ENCODE results near the gene TIGD3. TPM values are rescaled to one million over a fixed set of nuclear protein-coding genes. Genes with fewer than 3 reads are reported as not detected.

Gene TIGD3
- total RNA-seq, 1 experiment from 2014 or later: 1.7 TPM

DNA sequence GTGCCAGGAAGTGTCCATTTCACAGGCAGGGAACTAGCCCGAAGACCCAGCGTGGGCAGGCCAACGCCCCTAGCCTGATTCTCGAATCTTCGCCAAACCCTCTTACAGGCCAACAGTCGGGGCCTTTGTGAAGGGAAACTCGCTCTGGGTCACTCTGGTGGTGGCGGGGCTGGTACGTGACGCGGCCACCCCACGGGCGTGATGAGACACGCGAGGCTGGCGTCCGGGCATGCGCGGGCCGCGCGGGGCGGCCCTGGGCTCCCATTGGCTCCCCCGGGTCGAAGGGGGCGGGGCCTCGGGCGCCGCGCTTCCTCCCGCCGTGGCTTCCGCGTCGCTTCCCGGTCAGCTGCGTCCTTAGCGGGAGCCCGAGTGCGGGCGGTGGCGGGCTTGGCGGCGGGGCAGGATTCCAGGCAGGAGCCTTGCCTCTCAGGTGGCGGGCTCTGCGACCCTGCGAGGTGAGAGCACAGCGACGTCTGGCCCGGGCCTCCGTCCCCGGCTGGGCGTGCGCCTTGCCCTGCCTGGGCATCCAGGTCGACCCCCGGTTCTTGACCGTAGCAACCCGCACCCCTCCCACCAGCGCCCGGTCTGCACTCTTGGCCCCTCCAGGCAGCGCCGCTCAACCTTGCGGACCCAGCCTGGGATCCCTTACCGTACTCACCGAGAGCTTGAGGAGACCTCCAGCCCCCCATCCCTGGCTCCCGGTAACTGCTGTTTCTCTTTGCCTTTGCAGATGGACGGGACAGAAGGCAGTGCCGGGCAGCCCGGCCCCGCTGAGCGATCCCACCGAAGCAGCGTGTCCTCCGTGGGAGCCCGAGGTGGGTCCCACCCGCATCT, 32.0 kb downstream of the TIGD3 start, which contains the start of gene FRMD8:
Gene FRMD8, plus strand, starts transcription at position 331 of the 834 bp plus-strand sequence. Its CDS starts 400 bp downstream, at position 731.
- Histone ChIP-seq H3K4me2 (peak within 1 kb of the TSS; percentile 100), H3K4me1 (replicated peaks; ENCODE audit: insufficient read depth) (peaks cover 52% of the 10 kb centered on the region), H3K4me3 (peak within 1 kb of the TSS; percentile 74), H2AFZ (peak within 1 kb of the TSS; percentile 83), H3K27me3 (ENCODE audit: insufficient read depth, low read depth) (no peaks in the 10 kb centered on the region), H3F3A (ENCODE audit: insufficient read depth, low read depth) (peaks cover 37% of the 10 kb centered on the region), H3K9me3 (ENCODE audit: insufficient read depth, low read depth) (no peaks in the 10 kb centered on the region), H3K36me3 (ENCODE audit: low read depth) (no peaks in the 10 kb centered on the region), H3K9me2 (ENCODE audit: insufficient read depth) (no peaks in the 10 kb centered on the region), H4K20me1 (ENCODE audit: insufficient read depth) (no peaks in the 10 kb centered on the region), H3K79me2 (ENCODE audit: low read depth) (peaks cover 12% of the 10 kb centered on the region; the same call in 1 of the 2 replicates), H3K27ac (peak within 1 kb of the TSS; percentile 93)
- intact Hi-C loops (cut with micrococcal nuclease; ENCODE audit: unreplicated experiment): no loop called here
- TSS peak; percentile 20 for BruUV-seq (replicated peaks)
- ChIA-PET POLR2A (ENCODE audit: unreplicated experiment) (interaction anchor here (0.7 kb wide), 1 partner anchor 85 kb away, joined by 3 read pairs; no protein-coding TSS in a partner anchor), CTCF (interaction anchor here (0.6 to 1.0 kb wide), 2 partner anchors 30 to 186 kb away, joined by 3 to 4 read pairs; no protein-coding TSS in a partner anchor)
- no peak for TF ChIP-seq EZH2 (IDR thresholded peaks at IDR 0.05; ENCODE audit: low read depth)
- TF ChIP-seq, protein P1, sequence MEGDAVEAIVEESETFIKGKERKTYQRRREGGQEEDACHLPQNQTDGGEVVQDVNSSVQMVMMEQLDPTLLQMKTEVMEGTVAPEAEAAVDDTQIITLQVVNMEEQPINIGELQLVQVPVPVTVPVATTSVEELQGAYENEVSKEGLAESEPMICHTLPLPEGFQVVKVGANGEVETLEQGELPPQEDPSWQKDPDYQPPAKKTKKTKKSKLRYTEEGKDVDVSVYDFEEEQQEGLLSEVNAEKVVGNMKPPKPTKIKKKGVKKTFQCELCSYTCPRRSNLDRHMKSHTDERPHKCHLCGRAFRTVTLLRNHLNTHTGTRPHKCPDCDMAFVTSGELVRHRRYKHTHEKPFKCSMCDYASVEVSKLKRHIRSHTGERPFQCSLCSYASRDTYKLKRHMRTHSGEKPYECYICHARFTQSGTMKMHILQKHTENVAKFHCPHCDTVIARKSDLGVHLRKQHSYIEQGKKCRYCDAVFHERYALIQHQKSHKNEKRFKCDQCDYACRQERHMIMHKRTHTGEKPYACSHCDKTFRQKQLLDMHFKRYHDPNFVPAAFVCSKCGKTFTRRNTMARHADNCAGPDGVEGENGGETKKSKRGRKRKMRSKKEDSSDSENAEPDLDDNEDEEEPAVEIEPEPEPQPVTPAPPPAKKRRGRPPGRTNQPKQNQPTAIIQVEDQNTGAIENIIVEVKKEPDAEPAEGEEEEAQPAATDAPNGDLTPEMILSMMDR (conservative IDR thresholded peaks at IDR 0.05): no peak
- DNase-seq: peak; percentile 66 to 90

DNA sequence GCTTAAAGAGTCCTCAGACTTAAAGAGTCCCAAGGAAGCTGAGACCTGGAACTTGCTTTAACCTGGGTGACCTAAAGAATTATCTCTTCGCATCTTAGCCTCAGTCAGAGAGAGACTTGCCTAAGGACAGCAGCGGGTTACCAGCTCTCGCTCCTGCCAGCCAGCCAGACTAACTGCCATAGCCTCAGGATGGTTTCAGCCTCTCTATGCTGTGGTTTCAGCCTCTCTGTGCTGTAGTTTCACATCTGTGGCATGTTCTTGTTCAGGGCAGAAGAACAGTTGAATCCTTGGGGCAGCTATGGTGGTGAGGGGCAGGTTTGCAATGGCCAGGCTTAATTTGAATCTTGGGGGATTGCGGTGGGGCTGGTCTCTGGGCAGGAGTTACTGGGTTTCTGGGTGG, 34.2 kb downstream of the TIGD3 start:
- H3K9me2 ChIP-seq (ENCODE audit: insufficient read depth): no peaks in the 10 kb centered on the region
- no peaks in the 10 kb centered on the region for H3K9me3 ChIP-seq (ENCODE audit: insufficient read depth, low read depth)
- H4K20me1 ChIP-seq (ENCODE audit: insufficient read depth): no peaks in the 10 kb centered on the region
- H3K4me2 ChIP-seq: 0 out of 2 replicates have a peak overlapping the region, but pooled peaks have one; percentile 100
- peaks cover 17% of the 10 kb centered on the region for H3F3A ChIP-seq (ENCODE audit: insufficient read depth, low read depth)
- no TSS peak for BruUV-seq (replicated peaks)
- CTCF ChIA-PET: no interaction called here
- no peaks in the 10 kb centered on the region for H3K27me3 ChIP-seq (ENCODE audit: insufficient read depth, low read depth)
- no peaks in the 10 kb centered on the region for H3K36me3 ChIP-seq (ENCODE audit: low read depth)
- no peak for DNase-seq
- POLR2A ChIA-PET (ENCODE audit: unreplicated experiment): no interaction called here
- no peak overlapping the region for H3K4me3 ChIP-seq
- H3K27ac ChIP-seq: no peak overlapping the region
- TF ChIP-seq, protein P1 (conservative IDR thresholded peaks at IDR 0.05): no peak
- TF ChIP-seq EZH2 (IDR thresholded peaks at IDR 0.05; ENCODE audit: low read depth): no peak
- H3K4me1 ChIP-seq (replicated peaks; ENCODE audit: insufficient read depth): peaks cover 37% of the 10 kb centered on the region
- no peak overlapping the region for H2AFZ ChIP-seq
- intact Hi-C loops (cut with micrococcal nuclease; ENCODE audit: unreplicated experiment): no loop called here
- peaks cover 12% of the 10 kb centered on the region; the same call in 1 of the 2 replicates for H3K79me2 ChIP-seq (ENCODE audit: low read depth)

DNA sequence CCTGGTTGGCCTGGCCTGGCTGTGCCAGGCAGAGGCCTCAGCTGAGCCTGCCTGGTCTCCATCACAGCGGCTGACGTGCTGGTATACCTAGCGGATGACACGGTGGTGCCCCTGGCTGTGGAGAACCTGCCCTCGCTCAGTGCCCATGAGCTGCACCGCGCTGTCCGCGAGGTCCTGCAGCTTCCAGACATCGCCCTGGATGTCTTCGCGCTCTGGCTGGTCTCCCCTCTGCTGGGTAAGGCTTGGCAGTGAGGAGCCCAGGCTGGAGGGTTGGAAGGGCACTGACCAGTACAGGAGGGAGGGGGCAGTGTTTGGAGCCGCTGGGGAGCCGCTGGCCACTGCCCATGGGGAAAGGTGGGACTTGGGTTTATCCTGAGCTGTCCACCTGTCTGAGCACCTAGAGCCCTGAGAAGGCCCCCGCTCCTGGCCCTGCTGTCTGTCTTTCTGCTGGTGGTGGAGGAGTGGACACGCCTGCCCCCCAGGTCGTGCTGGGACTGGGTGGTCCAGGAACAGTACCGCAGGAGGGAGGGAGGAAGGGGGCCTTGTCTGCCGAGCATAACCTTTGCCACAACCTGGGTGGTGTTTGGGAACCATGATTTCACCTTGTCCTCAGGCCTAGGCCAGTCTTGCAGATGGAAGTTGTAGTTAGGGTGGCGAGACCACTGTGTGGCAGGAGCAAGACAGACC, 34.9 kb downstream of the TIGD3 start:
- POLR2A ChIA-PET (ENCODE audit: unreplicated experiment): no interaction called here
- Histone ChIP-seq H2AFZ (no peak overlapping the region), H4K20me1 (ENCODE audit: insufficient read depth) (no peaks in the 10 kb centered on the region), H3K4me3 (no peak overlapping the region), H3K27me3 (ENCODE audit: insufficient read depth, low read depth) (no peaks in the 10 kb centered on the region), H3F3A (ENCODE audit: insufficient read depth, low read depth) (peaks cover 10% of the 10 kb centered on the region), H3K9me3 (ENCODE audit: insufficient read depth, low read depth) (no peaks in the 10 kb centered on the region), H3K9me2 (ENCODE audit: insufficient read depth) (no peaks in the 10 kb centered on the region), H3K4me1 (replicated peaks; ENCODE audit: insufficient read depth) (peaks cover 30% of the 10 kb centered on the region), H3K27ac (no peak overlapping the region), H3K79me2 (ENCODE audit: low read depth) (peaks cover 12% of the 10 kb centered on the region; the same call in 1 of the 2 replicates), H3K36me3 (ENCODE audit: low read depth) (no peaks in the 10 kb centered on the region), H3K4me2 (no peak overlapping the region)
- CTCF ChIA-PET: no interaction called here
- DNase-seq: no peak
- intact Hi-C loops (cut with micrococcal nuclease; ENCODE audit: unreplicated experiment): no loop called here
- TF ChIP-seq, protein P1 (conservative IDR thresholded peaks at IDR 0.05): no peak
- no peak for TF ChIP-seq EZH2 (IDR thresholded peaks at IDR 0.05; ENCODE audit: low read depth)
- no TSS peak for BruUV-seq (replicated peaks)
